Gastrocnemius medialis (tissue), 4 donors: ENCODE measurements around the gene SCN10A.

Experiments used
- CTCF ChIP-seq, 5 experiments: fragments of 450-650 bp in 3 of 5; fragments of 200-600 bp in 2 of 5; sonication (generic) in 2 of 5; IDR thresholded peaks in 4 of 5; conservative IDR thresholded peaks in 1 of 5; 1 replicate in 4 of 5; 2 replicates in 1 of 5; pipeline ENCODE4 v1.5.1; 2016 to 2019; ENCODE audit warnings: antibody characterized with exemption in 5 of 5, mild to moderate bottlenecking in 3 of 5, moderate library complexity in 3 of 5
- POLR2A ChIP-seq, 2 donors: fragments of 450-650 bp; IDR thresholded peaks; one replicate each; pipeline ENCODE4 v1.6.1; 2017; ENCODE audit warnings: antibody characterized with exemption in 2 of 2, mild to moderate bottlenecking in 2 of 2, moderate library complexity in 2 of 2

GRCh38 chr3:38835939-38836338 is 19.9 kb upstream of the SCN10A start:
- no peak for TF ChIP-seq POLR2A (IDR thresholded peaks at IDR 0.05)
- no peak for TF ChIP-seq CTCF (IDR thresholded peaks at IDR 0.05 in 4 of 5, conservative IDR thresholded peaks at IDR 0.05 in 1 of 5)
